GM10248 (cell line): Measurements from ENCODE around the gene TOM1L2.

Source experiments
- CTCF ChIA-PET: fragments of 300-600 bp; sonication (Branson Sonifier 250); formaldehyde crosslinking; extraction: SDS; loops from one replicate; lab custom pipeline; 2021; ENCODE audit warnings: antibody characterized with exemption; lab: Yijun Ruan, JAX
- POLR2A ChIA-PET: fragments of 350-650 bp; sonication (Branson Sonifier 250); formaldehyde crosslinking; extraction: SDS; loops from one replicate; lab custom pipeline; 2020; ENCODE audit warnings: antibody characterized with exemption; lab: Yijun Ruan, JAX
- DNase-seq: peaks from one replicate; pipeline ENCODE4 v3.0.0; 2012; ENCODE audit errors: extremely low spot score
- CTCF ChIP-seq: IDR thresholded peaks from 2 replicates; pipeline ENCODE4 v1.5.1; 2012; ENCODE audit warnings: mild to moderate bottlenecking, low read depth; ENCODE audit errors: extremely low read depth, missing control alignments, control extremely low read depth

The TOM1L2 gene

GRCh38 chr17:17928398-17929287, 43.6 kb downstream of the TOM1L2 start:
- TF ChIP-seq CTCF = no peak
- ChIA-PET POLR2A (no interaction called here), CTCF (interaction anchor here (1.3 to 2.4 kb wide), 2 partner anchors 10 to 19 kb away, joined by 4 to 17 read pairs; no protein-coding TSS in a partner anchor)
- DNase-seq = no peak

- DNase-seq = no peak
- TF ChIP-seq CTCF = no peak
- ChIA-PET CTCF (interaction anchor here (1.1 to 2.4 kb wide), 5 partner anchors 8 to 115 kb away, joined by 3 to 17 read pairs (median 3); no protein-coding TSS in a partner anchor), POLR2A (no interaction called here)
Measured at GRCh38 chr17:17926840-17927449, 45.3 kb downstream of the TOM1L2 start.

- ChIA-PET CTCF (no interaction called here), POLR2A (interaction anchor here (0.6 kb wide), 1 partner anchor 176 kb away, joined by 3 read pairs; no protein-coding TSS in a partner anchor)
- DNase-seq = no peak
- no peak for TF ChIP-seq CTCF
Measured at GRCh38 chr17:17926036-17926435, 46.2 kb downstream of the TOM1L2 start.

- ChIA-PET CTCF (interaction anchor here (0.9 to 1.5 kb wide), 3 partner anchors 11 to 35 kb away, joined by 3 to 5 read pairs (median 4); no protein-coding TSS in a partner anchor), POLR2A (no interaction called here)
- DNase-seq = no peak
- TF ChIP-seq CTCF = no peak
Measured at GRCh38 chr17:17924857-17925250, 47.3 kb downstream of the TOM1L2 start.

- no peak for TF ChIP-seq CTCF
- no peak for DNase-seq
- ChIA-PET CTCF (interaction anchor here (0.9 to 1.5 kb wide), 3 partner anchors 11 to 34 kb away, joined by 3 to 5 read pairs (median 4); no protein-coding TSS in a partner anchor), POLR2A (no interaction called here)
Measured at GRCh38 chr17:17924131-17924856, 47.9 kb downstream of the TOM1L2 start.
